Hepatocyte (in vitro differentiated cells): Measurements from ENCODE around the gene DYNLL1. TPM values are rescaled to one million over a fixed set of nuclear protein-coding genes. Genes with fewer than 3 reads are reported as not detected.
A peak's percentile ranks its signal among the peaks of the same experiment; 100 is the strongest.

Source experiments
- DNase-seq: peaks from one replicate; pipeline ENCODE4 v3.0.0-alpha.2; 2016; ENCODE audit warnings: low spot score
- H2AFZ ChIP-seq: fragments of 200-600 bp; sonication (generic); 2 replicates; pipeline ENCODE4 v1.6.0; 2016; ENCODE audit warnings: antibody characterized with exemption, mild to moderate bottlenecking
- H3K27ac ChIP-seq: fragments of 200-600 bp; sonication (generic); 2 replicates; pipeline ENCODE4 v1.5.1; 2016; ENCODE audit warnings: mild to moderate bottlenecking
- H3K27me3 ChIP-seq: fragments of 200-600 bp; sonication (generic); 2 replicates; pipeline ENCODE4 v1.6.1; 2016
- H3K36me3 ChIP-seq: fragments of 200-600 bp; sonication (generic); replicated peaks from 2 replicates; pipeline ENCODE4 v1.5.1; 2016; ENCODE audit warnings: low read depth; ENCODE audit not compliant: insufficient read depth
- H3K4me1 ChIP-seq: fragments of 200-600 bp; sonication (generic); 2 replicates; pipeline ENCODE4 v1.5.1; 2016; ENCODE audit warnings: mild to moderate bottlenecking, moderate library complexity; ENCODE audit not compliant: insufficient read depth
- H3K4me2 ChIP-seq: fragments of 200-600 bp; sonication (generic); 2 replicates; pipeline ENCODE4 v1.6.0; 2016
- H3K4me3 ChIP-seq: fragments of 200-600 bp; sonication (generic); 2 replicates; pipeline ENCODE4 v1.5.1; 2016; ENCODE audit warnings: mild to moderate bottlenecking
- H3K79me2 ChIP-seq: fragments of 200-600 bp; sonication (generic); 2 replicates; pipeline ENCODE4 v1.6.0; 2017; ENCODE audit warnings: mild to moderate bottlenecking
- H3K9me2 ChIP-seq: fragments of 200-600 bp; sonication (generic); replicated peaks from 2 replicates; pipeline ENCODE4 v1.6.0; 2017; ENCODE audit warnings: mild to moderate bottlenecking; ENCODE audit not compliant: insufficient read depth
- H3K9me3 ChIP-seq: fragments of 200-600 bp; sonication (generic); 2 replicates; pipeline ENCODE4 v1.5.1; 2016; ENCODE audit warnings: low read depth, mild to moderate bottlenecking
- H4K20me1 ChIP-seq: fragments of 200-600 bp; sonication (generic); 2 replicates; pipeline ENCODE4 v1.6.0; 2016; ENCODE audit warnings: mild to moderate bottlenecking; ENCODE audit not compliant: insufficient read depth, poor library complexity, severe bottlenecking
- EZH2 ChIP-seq: fragments of 200-600 bp; sonication (generic); IDR thresholded peaks from 2 replicates; pipeline ENCODE4 v1.6.1; 2016; ENCODE audit warnings: antibody characterized with exemption, mild to moderate bottlenecking, borderline replicate concordance
- EZH2phosphoT487 ChIP-seq: fragments of 200-600 bp; sonication (generic); IDR thresholded peaks from one replicate; pipeline ENCODE4 v1.6.1; 2018; ENCODE audit warnings: antibody characterized with exemption, mild to moderate bottlenecking, low read depth, moderate library complexity; ENCODE audit not compliant: unreplicated experiment, severe bottlenecking
- WGBS: methylation state at CpG from one replicate; pipeline ENCODE4 v1.1.6; 2016; ENCODE audit warnings: low lambda C conversion rate; ENCODE audit errors: missing lambda C conversion rate; 5-methylcytosine and 5-hydroxymethylcytosine counted together
- polyA plus RNA-seq: library from polyadenylated mRNA; unstranded; fragments of >200 nt; fragmentation: Nextera tagmentation; extraction: Ambion mirVana; gene quantifications from 2 replicates; pipeline ENCODE4 v1.2.1, GENCODE V29; 2016
- total RNA-seq: library from RNA; depleted of rRNA; stranded (reverse); fragments of >200 nt; gene quantifications from 2 replicates; pipeline ENCODE4 v1.2.3, GENCODE V29; 2014
- TF ChIP-seq, protein P1 (sequence below): fragments of 200-600 bp; sonication (generic); IDR thresholded peaks from 2 replicates; pipeline ENCODE4 v1.5.1; 2016; ENCODE audit warnings: antibody characterized with exemption, mild to moderate bottlenecking; ENCODE audit not compliant: poor library complexity

Gene DYNLL1
- total and polyA plus RNA-seq, 2 experiments from 2014 or later, result 383 to 641 TPM

DNA sequence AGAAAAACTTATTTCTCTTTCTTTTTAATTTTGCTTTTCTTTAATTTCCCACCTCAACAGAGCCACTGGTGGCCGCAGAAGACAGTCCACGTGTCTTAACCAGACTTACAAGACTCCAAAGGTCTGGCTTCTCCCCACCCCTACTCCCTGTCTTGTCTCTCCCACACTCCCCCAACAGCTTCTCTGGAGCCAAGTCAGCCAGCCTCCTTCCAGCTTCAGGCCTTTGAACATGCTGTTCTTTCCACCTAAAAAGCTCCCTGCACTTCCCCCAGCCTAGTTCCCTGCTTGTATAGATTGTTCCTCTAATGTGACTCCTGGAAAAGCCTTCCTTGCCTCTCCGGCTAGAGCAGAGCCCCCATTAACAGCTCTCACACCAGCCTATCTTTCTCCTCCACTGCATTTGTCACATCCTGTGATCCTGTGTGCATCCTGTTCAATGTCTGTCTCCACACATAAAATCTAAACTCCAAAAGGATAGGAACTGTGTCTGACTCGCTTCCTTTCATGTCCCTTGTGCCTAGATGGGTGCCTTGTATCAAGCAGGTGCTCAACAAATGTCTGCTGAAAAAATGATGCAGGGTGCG, 7.8 kb upstream of the DYNLL1 start:
- Histone ChIP-seq H3K27me3 (no peaks in the 10 kb centered on the region), H3K4me3 (no peak overlapping the region), H2AFZ (no peak overlapping the region), H3K79me2 (peaks cover 5% of the 10 kb centered on the region), H3K36me3 (no peaks in the 10 kb centered on the region), H3K9me3 (no peaks in the 10 kb centered on the region), H4K20me1 (no peaks in the 10 kb centered on the region), H3K27ac (peak overlapping the region; percentile 57), H3K4me2 (no peak overlapping the region), H3K4me1 (no peaks in the 10 kb centered on the region), H3K9me2 (no peaks in the 10 kb centered on the region)
- no peak for DNase-seq
- TF ChIP-seq, protein P1, sequence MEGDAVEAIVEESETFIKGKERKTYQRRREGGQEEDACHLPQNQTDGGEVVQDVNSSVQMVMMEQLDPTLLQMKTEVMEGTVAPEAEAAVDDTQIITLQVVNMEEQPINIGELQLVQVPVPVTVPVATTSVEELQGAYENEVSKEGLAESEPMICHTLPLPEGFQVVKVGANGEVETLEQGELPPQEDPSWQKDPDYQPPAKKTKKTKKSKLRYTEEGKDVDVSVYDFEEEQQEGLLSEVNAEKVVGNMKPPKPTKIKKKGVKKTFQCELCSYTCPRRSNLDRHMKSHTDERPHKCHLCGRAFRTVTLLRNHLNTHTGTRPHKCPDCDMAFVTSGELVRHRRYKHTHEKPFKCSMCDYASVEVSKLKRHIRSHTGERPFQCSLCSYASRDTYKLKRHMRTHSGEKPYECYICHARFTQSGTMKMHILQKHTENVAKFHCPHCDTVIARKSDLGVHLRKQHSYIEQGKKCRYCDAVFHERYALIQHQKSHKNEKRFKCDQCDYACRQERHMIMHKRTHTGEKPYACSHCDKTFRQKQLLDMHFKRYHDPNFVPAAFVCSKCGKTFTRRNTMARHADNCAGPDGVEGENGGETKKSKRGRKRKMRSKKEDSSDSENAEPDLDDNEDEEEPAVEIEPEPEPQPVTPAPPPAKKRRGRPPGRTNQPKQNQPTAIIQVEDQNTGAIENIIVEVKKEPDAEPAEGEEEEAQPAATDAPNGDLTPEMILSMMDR, result no peak
- no peak for TF ChIP-seq EZH2phosphoT487
- no peak for TF ChIP-seq EZH2
- 65% methylated on average over 5 of the region's 5 CpGs for WGBS

DNA sequence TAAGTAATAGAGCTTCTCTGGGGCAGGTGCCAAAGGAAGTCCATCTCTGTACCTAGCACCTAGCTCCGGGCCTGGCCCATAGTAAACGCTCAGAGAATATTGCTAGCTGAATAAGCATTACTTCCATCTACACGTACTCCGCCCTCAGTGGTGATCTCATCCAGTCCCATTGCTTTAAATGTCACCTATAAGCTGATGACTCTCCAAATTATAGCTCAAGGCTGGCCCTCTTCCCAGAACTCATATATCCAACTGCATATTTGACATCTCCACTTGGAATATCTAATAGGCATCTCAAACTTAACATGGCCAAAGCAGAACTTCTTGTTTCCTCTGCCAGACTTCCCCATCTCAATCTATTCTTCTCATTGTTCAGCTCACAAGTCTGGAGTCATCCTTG, 6.9 kb upstream of the DYNLL1 start:
- TF ChIP-seq EZH2phosphoT487 (no peak), EZH2 (no peak)
- TF ChIP-seq, protein P1, result no peak
- no peak overlapping the region for H2AFZ ChIP-seq
- H3K27me3 ChIP-seq, result no peaks in the 10 kb centered on the region
- H3K79me2 ChIP-seq, result peaks cover 10% of the 10 kb centered on the region
- 95% methylated on average over 4 of the region's 4 CpGs for WGBS
- H3K4me3 ChIP-seq, result no peak overlapping the region
- H3K9me3 ChIP-seq, result no peaks in the 10 kb centered on the region
- no peaks in the 10 kb centered on the region for H3K36me3 ChIP-seq
- DNase-seq, result no peak
- no peak overlapping the region for H3K27ac ChIP-seq
- H4K20me1 ChIP-seq, result no peaks in the 10 kb centered on the region
- no peaks in the 10 kb centered on the region for H3K9me2 ChIP-seq
- H3K4me1 ChIP-seq, result no peaks in the 10 kb centered on the region
- no peak overlapping the region for H3K4me2 ChIP-seq

- Histone ChIP-seq H3K9me2 (no peaks in the 10 kb centered on the region), H3K27ac (no peak overlapping the region), H4K20me1 (no peaks in the 10 kb centered on the region), H3K4me3 (no peak overlapping the region), H3K9me3 (no peaks in the 10 kb centered on the region), H3K4me2 (no peak overlapping the region), H3K27me3 (no peaks in the 10 kb centered on the region), H2AFZ (no peak overlapping the region), H3K79me2 (peaks cover 23% of the 10 kb centered on the region), H3K36me3 (no peaks in the 10 kb centered on the region), H3K4me1 (peaks cover 7% of the 10 kb centered on the region)
- 95% methylated on average over 5 of the region's 5 CpGs for WGBS
- no peak for TF ChIP-seq EZH2phosphoT487
- TF ChIP-seq, protein P1, result no peak
- no peak for TF ChIP-seq EZH2
- DNase-seq, result no peak
Observed at GRCh38 chr12:120490325-120490724, 5.6 kb upstream of the DYNLL1 start.
